Measurements from ENCODE around the gene TAF8. TPM values are rescaled to one million over a fixed set of nuclear protein-coding genes. Genes with fewer than 3 reads are reported as not detected.
"Not testable (repeated sequence)": the region's sequence is repeated elsewhere in the genome, so short reads cannot be mapped to it uniquely, and the experiment has no call there.

Gene TAF8
- total RNA-seq, 2 experiments from 2014 or later: 52.3 to 53.1 TPM

DNA sequence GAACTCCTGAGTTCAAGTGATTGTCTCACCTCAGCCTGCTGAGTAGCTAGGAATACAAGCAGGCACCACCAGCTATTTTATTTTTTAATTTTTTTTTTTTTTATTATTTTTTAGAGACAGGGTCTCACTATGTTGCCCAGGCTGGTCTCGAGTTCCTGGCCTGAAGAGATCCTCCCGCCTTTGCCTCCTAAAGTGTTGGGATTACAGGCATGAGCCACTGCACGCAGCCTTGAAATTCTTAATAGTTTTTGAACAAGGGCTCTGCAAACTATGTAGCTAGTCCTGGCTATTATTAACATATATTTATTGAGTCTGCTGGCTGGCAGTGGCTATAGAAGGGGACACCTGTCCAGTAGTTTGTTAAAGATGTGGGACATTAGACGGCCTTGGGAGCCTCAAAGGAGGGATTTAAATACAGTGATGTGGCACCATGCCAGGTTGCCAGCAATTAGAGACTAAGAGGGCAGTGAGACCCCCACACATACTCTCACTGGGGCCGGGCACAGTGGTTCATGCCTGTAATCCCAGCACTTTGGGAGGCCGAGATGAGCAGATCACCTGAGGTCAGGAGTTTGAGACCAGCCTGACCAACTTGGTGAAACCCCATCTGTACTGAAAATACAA, 21.1 kb upstream of the TAF8 start:
- DNase-seq (no peak), ATAC-seq (no peak)
- POLR2A ChIA-PET: interaction anchor here (0.8 to 2.7 kb wide), 8 partner anchors 10 to 87 kb away, joined by 3 to 11 read pairs (median 4); partner anchors contain the start of gene CCND3
- H3K4me1 Mint-ChIP-seq: peaks cover 87% of the 10 kb centered on the region
- peak overlapping the region; percentile 99 for H3K27ac Mint-ChIP-seq
- peaks cover 55% of the 10 kb centered on the region for H3K36me3 Mint-ChIP-seq (ENCODE audit: low read depth)
- H3K4me3 Mint-ChIP-seq: peak overlapping the region; percentile 74
- H3K9me3 Mint-ChIP-seq (ENCODE audit: low read depth): no peaks in the 10 kb centered on the region
- no peaks in the 10 kb centered on the region for H3K27me3 Mint-ChIP-seq
- CTCF ChIA-PET: interaction anchor here (0.7 to 3.2 kb wide), 12 partner anchors 11 to 108 kb away, joined by 3 to 18 read pairs (median 6); partner anchors contain the start of genes BYSL and MED20
- intact Hi-C loops (cut with DNase I, micrococcal nuclease): loop anchor here (2.0 kb wide), 1 partner anchor 58 kb away; no protein-coding TSS in a partner anchor

DNA sequence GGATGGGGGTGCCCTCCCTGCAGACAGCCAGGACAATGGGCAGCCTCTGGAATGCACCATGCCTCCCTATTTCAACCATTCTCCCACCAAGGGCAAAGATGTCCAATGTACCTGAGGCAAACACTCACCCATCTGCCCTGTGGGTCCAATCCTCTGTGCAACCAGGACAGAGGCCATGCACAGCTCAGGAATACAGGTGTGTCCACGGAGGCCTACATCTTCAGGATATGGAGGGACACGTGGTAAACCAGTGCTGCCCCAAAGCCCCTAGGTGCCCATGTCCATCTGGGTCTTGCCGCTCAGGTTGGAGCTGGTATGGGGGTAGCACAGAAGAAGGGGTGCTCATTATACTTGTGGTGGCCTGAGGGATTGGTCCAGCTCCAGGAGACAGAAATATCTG, 20.4 kb upstream of the TAF8 start:
- Mint-ChIP-seq H3K27me3 (no peaks in the 10 kb centered on the region), H3K9me3 (ENCODE audit: low read depth) (no peaks in the 10 kb centered on the region), H3K4me3 (peak overlapping the region; percentile 57), H3K4me1 (peaks cover 86% of the 10 kb centered on the region), H3K36me3 (ENCODE audit: low read depth) (peaks cover 53% of the 10 kb centered on the region), H3K27ac (peak overlapping the region; percentile 99)
- intact Hi-C loops (cut with DNase I, micrococcal nuclease): loop anchor here (2.0 kb wide), 1 partner anchor 59 kb away; no protein-coding TSS in a partner anchor
- ChIA-PET CTCF (interaction anchor here (0.7 to 3.2 kb wide), 5 partner anchors 10 to 347 kb away, joined by 3 to 18 read pairs (median 7); no protein-coding TSS in a partner anchor), POLR2A (interaction anchor here (0.6 to 2.7 kb wide), 3 partner anchors 8 to 14 kb away, joined by 3 to 11 read pairs (median 4); no protein-coding TSS in a partner anchor)
- ATAC-seq (no peak), DNase-seq (peak; percentile 18)

DNA sequence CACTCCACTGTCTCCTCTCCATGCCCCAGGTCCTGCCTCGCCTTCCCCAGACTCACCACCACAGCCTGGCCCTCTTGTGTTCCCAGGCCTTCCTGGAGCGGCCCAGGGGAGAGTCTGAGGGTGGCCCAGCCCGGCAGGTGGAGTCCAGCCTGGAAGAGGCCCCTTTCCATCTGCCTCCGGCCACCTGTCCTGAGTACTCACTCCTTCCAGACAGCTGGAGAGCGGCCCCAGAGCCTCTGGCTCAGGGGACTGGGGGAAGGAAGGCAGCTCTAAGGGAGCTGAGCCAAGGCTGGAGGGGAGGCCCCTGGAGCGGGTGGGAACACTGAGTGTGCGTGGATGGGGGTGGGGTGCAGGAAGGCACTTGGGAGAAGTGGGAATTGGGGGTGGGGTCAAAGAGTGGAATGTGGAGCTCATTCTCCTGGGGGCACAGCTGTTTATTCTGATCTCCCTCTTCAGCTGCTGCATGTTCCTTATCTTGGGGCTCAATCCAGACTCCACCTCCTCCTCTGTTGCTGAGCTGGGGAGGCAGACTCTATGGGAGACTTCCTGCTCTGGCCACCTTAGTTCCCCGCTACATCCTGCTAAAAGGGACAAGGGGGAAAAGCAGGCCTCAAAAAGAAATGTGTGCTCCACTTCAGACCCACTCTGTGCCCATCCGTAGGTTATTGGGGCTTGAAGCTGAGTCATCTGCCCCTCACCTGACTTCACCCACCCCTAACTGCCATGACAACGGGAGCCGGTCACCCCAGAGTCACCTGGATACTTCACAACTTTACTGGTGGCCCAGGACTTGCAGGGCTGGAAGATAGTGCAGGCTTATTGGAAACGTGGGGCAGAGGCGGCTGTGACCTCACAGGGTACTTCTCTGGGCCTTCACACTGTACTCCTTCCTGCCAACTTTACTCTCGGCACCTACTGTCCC, 19.5 kb upstream of the TAF8 start:
- CTCF ChIA-PET: interaction anchor here (0.6 to 3.2 kb wide), 9 partner anchors 9 to 348 kb away, joined by 3 to 18 read pairs (median 4); partner anchors contain the start of gene CCND3
- Mint-ChIP-seq H3K36me3 (ENCODE audit: low read depth) (peaks cover 50% of the 10 kb centered on the region), H3K4me3 (peak overlapping the region; percentile 57), H3K27me3 (no peaks in the 10 kb centered on the region), H3K27ac (peak overlapping the region; percentile 99), H3K9me3 (ENCODE audit: low read depth) (no peaks in the 10 kb centered on the region), H3K4me1 (peaks cover 84% of the 10 kb centered on the region)
- DNase-seq (peak; percentile 87), ATAC-seq (peak; percentile 68)
- POLR2A ChIA-PET: interaction anchor here (0.6 to 2.7 kb wide), 3 partner anchors 9 to 15 kb away, joined by 3 to 11 read pairs (median 4); no protein-coding TSS in a partner anchor
- intact Hi-C loops (cut with DNase I, micrococcal nuclease): loop anchor here (1.0 kb wide), 2 partner anchors 8 to 73 kb away; no protein-coding TSS in a partner anchor

DNA sequence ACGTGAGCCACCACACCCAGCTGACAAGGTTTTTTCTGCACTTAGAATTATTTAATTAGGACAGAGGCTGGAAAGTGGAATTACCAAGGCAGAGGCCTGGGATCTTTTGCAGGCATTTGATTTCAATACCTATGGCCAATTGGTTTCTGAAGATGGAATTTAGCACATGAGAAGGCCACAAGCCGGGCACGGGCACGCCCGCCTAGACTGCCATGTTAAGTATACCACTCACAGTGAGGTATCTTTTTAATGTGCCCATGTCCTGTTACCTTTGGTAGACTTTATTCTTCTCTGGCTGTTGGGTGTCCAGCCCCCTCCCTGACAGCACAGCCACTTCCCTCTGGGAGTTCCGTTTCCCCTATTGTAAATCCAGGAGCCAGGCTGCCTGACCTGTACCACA, 18.0 kb upstream of the TAF8 start:
- ChIA-PET POLR2A (no interaction called here), CTCF (interaction anchor here (1.3 kb wide), 1 partner anchor 246 kb away, joined by 3 read pairs; no protein-coding TSS in a partner anchor)
- Mint-ChIP-seq H3K36me3 (ENCODE audit: low read depth) (peaks cover 40% of the 10 kb centered on the region), H3K27ac (peak overlapping the region; percentile 99), H3K9me3 (ENCODE audit: low read depth) (no peaks in the 10 kb centered on the region), H3K4me3 (peak overlapping the region; percentile 17), H3K27me3 (no peaks in the 10 kb centered on the region), H3K4me1 (peaks cover 80% of the 10 kb centered on the region)
- ATAC-seq (no peak), DNase-seq (no peak)
- intact Hi-C loops (cut with DNase I, micrococcal nuclease): no loop called here

DNA sequence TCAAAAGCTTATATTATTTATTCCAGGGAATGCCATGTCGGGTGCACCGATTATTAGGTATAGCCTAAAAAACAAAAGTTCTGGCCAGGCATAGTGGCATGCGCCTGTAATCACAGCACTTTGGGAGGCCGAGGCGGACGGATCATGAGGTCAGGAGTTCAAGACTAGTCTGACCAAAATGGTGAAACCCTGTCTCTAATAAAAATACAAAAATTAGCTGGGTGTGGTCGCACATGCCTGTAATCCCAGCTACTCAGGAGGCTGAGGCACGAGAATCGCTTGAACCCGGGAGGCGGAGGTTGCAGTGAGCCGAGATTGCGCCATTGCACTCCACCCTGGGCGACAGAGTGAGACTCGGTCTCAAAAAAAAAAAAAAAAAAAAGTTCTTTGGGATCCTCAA, 12.7 kb upstream of the TAF8 start:
- intact Hi-C loops (cut with DNase I, micrococcal nuclease); DNase-seq; H3K9me3 Mint-ChIP-seq (ENCODE audit: low read depth); CTCF ChIA-PET; ATAC-seq; H3K27me3 Mint-ChIP-seq: not testable (repeated sequence)
- POLR2A ChIA-PET: interaction anchor here (0.7 kb wide), 1 partner anchor 11 kb away, joined by 8 read pairs; no protein-coding TSS in a partner anchor
- Mint-ChIP-seq H3K27ac (peak overlapping the region; percentile 93), H3K4me3 (peak overlapping the region; percentile 88), H3K36me3 (ENCODE audit: low read depth) (peaks cover 33% of the 10 kb centered on the region), H3K4me1 (peaks cover 74% of the 10 kb centered on the region)

DNA sequence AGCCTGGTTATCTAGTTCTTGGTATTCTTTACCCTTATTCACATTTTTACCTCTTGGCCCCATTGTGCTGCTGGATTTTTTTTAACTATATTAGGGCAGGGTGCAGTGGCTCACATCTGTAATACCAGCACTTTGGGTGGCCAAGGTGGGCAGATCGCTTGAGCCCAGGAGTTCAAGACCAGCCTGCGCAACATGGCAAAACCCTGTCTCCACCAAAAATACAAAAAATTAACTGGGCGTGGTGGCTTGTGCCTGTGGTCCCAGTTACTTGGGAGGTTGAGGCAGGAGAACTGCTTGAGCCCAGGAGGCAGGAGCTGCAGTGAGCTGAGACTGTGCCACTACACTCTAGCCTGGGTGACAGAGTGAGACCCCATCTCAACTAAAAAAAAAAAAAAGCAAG, 12.2 kb upstream of the TAF8 start:
- ChIA-PET CTCF (interaction anchor here (1.0 to 14.9 kb wide), 2 partner anchors 22 to 100 kb away, joined by 3 to 355 read pairs; partner anchors contain the start of gene CCND3), POLR2A (interaction anchor here (0.6 to 0.7 kb wide), 2 partner anchors 12 to 98 kb away, joined by 3 read pairs; no protein-coding TSS in a partner anchor)
- no peak for ATAC-seq
- H3K4me1 Mint-ChIP-seq: peaks cover 74% of the 10 kb centered on the region
- H3K9me3 Mint-ChIP-seq (ENCODE audit: low read depth): no peaks in the 10 kb centered on the region
- peak overlapping the region; percentile 88 for H3K4me3 Mint-ChIP-seq
- H3K27ac Mint-ChIP-seq: peak overlapping the region; percentile 93
- no peaks in the 10 kb centered on the region for H3K27me3 Mint-ChIP-seq
- DNase-seq: no peak
- intact Hi-C loops (cut with DNase I, micrococcal nuclease): no loop called here
- peaks cover 31% of the 10 kb centered on the region for H3K36me3 Mint-ChIP-seq (ENCODE audit: low read depth)

DNA sequence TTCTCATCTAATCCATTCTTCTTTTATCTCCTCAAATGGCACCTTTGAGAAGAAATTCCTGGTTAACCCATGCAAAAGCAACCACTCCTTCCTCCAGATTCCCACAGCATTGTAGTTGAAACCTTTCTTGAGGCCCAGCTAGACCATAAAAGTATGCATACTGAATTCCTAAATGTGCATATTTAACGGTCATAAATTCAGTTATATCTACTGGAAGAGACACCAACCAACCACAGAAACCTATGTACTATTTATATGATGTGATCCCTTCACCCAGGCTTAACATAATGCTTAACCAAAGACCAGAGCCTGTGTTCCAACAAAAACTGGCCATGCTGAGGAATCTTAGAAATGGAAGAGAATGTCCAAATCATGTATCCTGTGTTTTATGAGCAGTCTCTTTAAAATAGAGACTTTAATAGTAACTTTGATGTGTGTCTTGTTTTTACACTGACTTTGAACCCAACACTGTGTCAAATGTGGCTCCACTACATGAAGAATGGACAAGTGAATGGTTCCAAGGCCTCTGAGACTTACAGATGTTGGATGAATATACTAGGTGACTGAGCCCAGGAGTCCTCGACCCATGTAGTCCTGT, 11.4 kb upstream of the TAF8 start:
- H3K27me3 Mint-ChIP-seq: no peaks in the 10 kb centered on the region
- peaks cover 33% of the 10 kb centered on the region for H3K36me3 Mint-ChIP-seq (ENCODE audit: low read depth)
- DNase-seq (no peak), ATAC-seq (no peak)
- peak overlapping the region; percentile 88 for H3K4me3 Mint-ChIP-seq
- H3K27ac Mint-ChIP-seq: peak overlapping the region; percentile 100
- H3K9me3 Mint-ChIP-seq (ENCODE audit: low read depth): no peaks in the 10 kb centered on the region
- H3K4me1 Mint-ChIP-seq: peaks cover 78% of the 10 kb centered on the region
- CTCF ChIA-PET: interaction anchor here (0.6 to 14.9 kb wide), 14 partner anchors 9 to 255 kb away, joined by 3 to 355 read pairs (median 4); partner anchors contain the start of genes BYSL, CCND3, MED20 and TOMM6
- intact Hi-C loops (cut with DNase I, micrococcal nuclease): loop anchor here (1.0 kb wide), 8 partner anchors 8 to 118 kb away; partner anchors contain the start of genes BYSL (in 1 of the 2) and MED20 (in 1 of the 2)
- POLR2A ChIA-PET: interaction anchor here (0.6 to 3.1 kb wide), 15 partner anchors 8 to 118 kb away, joined by 3 to 28 read pairs (median 4); partner anchors contain the start of genes BYSL and MED20

DNA sequence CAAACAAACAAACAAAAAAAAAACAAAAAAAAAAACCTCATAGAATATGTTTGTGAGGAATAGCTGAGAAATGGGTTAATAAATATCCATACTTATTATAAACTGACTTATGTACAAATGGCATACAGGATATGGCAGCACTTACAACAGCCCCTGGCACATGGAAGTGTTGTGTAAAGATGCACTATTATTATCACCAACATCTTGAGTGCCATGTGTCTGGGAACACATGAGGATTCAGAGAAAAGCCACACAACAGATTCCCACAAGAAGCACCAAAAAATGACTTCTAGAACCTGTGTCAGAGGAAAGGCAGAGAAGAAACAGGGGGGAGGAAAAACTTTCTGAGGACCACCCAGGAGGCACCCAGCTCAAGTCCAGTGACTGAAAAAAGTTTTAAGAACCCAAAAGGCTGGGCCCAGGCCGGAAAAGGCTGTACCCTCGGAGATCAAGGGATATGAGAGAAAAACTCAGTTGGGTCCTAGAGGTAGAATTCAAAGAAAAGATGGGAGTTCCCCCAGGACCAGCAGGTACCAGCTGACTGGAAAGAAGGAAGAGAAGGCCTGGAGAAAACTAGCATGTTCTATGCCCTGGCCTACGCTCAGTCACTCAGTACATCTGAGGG, 9.4 kb upstream of the TAF8 start:
- H3K27me3 Mint-ChIP-seq: no peaks in the 10 kb centered on the region
- peak overlapping the region; percentile 88 for H3K4me3 Mint-ChIP-seq
- intact Hi-C loops (cut with DNase I, micrococcal nuclease): loop anchor here in 1 of 2 experiments (1.0 to 5.0 kb wide), 2 partner anchors 19 to 34 kb away; no protein-coding TSS in a partner anchor
- ChIA-PET POLR2A (interaction anchor here (0.6 to 3.1 kb wide), 10 partner anchors 9 to 120 kb away, joined by 3 to 28 read pairs (median 4); partner anchors contain the start of genes BYSL, MED20 and TAF8), CTCF (interaction anchor here (0.9 to 14.9 kb wide), 19 partner anchors 8 to 254 kb away, joined by 3 to 355 read pairs (median 5); partner anchors contain the start of genes BYSL, CCND3, MED20 and TAF8)
- DNase-seq (peak; percentile 52), ATAC-seq (no peak)
- peak overlapping the region; percentile 100 for H3K27ac Mint-ChIP-seq
- peaks cover 22% of the 10 kb centered on the region for H3K36me3 Mint-ChIP-seq (ENCODE audit: low read depth)
- H3K4me1 Mint-ChIP-seq: peaks cover 84% of the 10 kb centered on the region
- H3K9me3 Mint-ChIP-seq (ENCODE audit: low read depth): no peaks in the 10 kb centered on the region

DNA sequence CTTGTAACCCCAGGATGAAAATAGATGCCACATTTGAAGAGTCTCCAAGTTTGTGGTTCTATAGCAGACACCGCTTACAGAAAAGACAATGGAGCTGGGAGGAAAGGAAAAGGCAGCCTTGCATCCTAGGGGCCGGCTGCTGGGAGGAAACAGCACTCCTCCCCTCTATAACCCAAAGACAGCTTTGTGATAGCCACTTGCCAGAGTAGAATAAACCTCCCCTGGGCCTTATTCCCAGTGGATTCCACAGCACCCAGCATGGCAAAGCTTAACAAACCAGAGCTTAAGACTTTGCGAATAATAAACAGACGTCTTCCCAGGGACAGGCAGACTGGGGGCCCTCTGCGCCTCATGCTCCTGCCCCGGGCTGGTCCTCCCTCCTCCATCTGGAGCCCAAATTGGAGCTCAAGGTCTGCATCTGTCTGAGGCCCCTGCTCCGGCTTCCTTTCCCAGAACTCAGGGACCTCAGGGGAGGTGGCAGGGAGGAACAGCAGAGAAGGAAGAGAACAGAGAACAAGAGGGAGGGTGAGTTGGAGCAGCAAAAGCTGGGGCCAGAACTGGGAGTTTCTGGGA, 8.8 kb upstream of the TAF8 start:
- Mint-ChIP-seq H3K27me3 (no peaks in the 10 kb centered on the region), H3K27ac (peak overlapping the region; percentile 100), H3K4me3 (peak overlapping the region; percentile 88), H3K9me3 (ENCODE audit: low read depth) (no peaks in the 10 kb centered on the region), H3K36me3 (ENCODE audit: low read depth) (peaks cover 19% of the 10 kb centered on the region), H3K4me1 (peaks cover 87% of the 10 kb centered on the region)
- DNase-seq (peak; percentile 27), ATAC-seq (no peak)
- CTCF ChIA-PET: interaction anchor here (0.6 to 14.9 kb wide), 18 partner anchors 8 to 463 kb away, joined by 3 to 355 read pairs (median 6); partner anchors contain the start of genes BYSL, CCND3, MED20 and TAF8
- intact Hi-C loops (cut with DNase I, micrococcal nuclease): loop anchor here in 1 of 2 experiments (1.0 to 5.0 kb wide), 2 partner anchors 19 to 34 kb away; no protein-coding TSS in a partner anchor
- POLR2A ChIA-PET: interaction anchor here (0.6 to 3.1 kb wide), 10 partner anchors 9 to 120 kb away, joined by 3 to 28 read pairs (median 3); partner anchors contain the start of genes BYSL, MED20 and TAF8

Data from activated CD4-positive, alpha-beta T cell treated with anti-CD3 and anti-CD28 coated beads for 36 hours (primary cell).